Adrenal gland (tissue), 5 donors: ENCODE data around the gene NLGN2.

Experiments
- CTCF ChIP-seq, 6 experiments: fragments of 450-650 bp in 4 of 6; fragments of 200-600 bp in 2 of 6; sonication (generic) in 1 of 6; IDR thresholded peaks; 1 replicate in 5 of 6; 2 replicates in 1 of 6; pipeline versions ENCODE4 v1.5.1 to v1.8.0; 2016 to 2021; ENCODE audit warnings: antibody characterized with exemption in 6 of 6, mild to moderate bottlenecking in 2 of 6, moderate library complexity in 1 of 6
- POLR2A ChIP-seq, 2 donors: fragments of 450-650 bp; IDR thresholded peaks; one replicate each; pipeline ENCODE4 v1.6.1; 2017; ENCODE audit warnings: antibody characterized with exemption in 2 of 2, mild to moderate bottlenecking in 2 of 2, moderate library complexity in 1 of 2
- donor health status: DM: no; HTN: no; CAD: no.

DNA sequence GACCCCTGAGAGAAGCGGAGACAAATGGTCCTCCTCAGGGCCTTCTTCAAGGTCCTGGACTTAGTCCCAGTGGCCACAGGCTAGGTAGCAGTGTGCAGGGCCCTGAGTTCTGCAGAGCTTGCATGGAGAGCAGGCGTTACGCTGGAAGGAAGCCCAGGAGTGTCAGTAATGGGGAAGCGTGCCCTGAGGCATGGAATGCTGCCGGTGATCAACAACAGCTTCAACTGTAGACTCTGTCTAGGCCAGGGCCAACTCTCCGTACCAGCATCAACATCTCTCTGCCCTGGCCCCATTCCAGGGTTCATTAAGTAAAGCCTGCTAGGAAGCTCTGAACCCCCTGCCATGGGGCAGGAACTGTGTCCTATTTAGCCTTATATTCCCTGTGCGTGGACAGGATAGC is 27.3 kb upstream of the NLGN2 start:
- TF ChIP-seq CTCF (IDR thresholded peaks at IDR 0.05) (no peak), POLR2A (IDR thresholded peaks at IDR 0.05) (no peak)
